ENCODE results near the gene ASXL2. TPM values are rescaled to one million over a fixed set of nuclear protein-coding genes. Genes with fewer than 3 reads are reported as not detected.

ASXL2 gene
- total RNA-seq, 4 donors from 2014 or later, result 4.6 to 29.7 (median 10.6) TPM

- Histone ChIP-seq H3K9me3 (no peaks in the 10 kb centered on the region), H3K36me3 (no peaks in the 10 kb centered on the region), H3K4me3 (no peak overlapping the region), H3K4me1 (no peaks in the 10 kb centered on the region), H3K27me3 (no peaks in the 10 kb centered on the region), H3K27ac (no peak overlapping the region)
- DNase-seq, result no peak
- intact Hi-C loops (cut with DNase I; ENCODE audit: low total_unique reads), result no loop called here
- no peak for TF ChIP-seq CTCF (IDR thresholded peaks at IDR 0.05)
- TF ChIP-seq POLR2A (IDR thresholded peaks at IDR 0.05), result no peak
Observed at GRCh38 chr2:25845843-25846505, 32.3 kb downstream of the ASXL2 start.

- no peaks in the 10 kb centered on the region for H3K9me3 ChIP-seq
- TF ChIP-seq POLR2A (IDR thresholded peaks at IDR 0.05) (no peak), CTCF (IDR thresholded peaks at IDR 0.05) (no peak)
- H3K4me1 ChIP-seq, result no peaks in the 10 kb centered on the region
- H3K36me3 ChIP-seq, result no peaks in the 10 kb centered on the region
- no peak overlapping the region for H3K4me3 ChIP-seq
- no peaks in the 10 kb centered on the region for H3K27me3 ChIP-seq
- H3K27ac ChIP-seq, result no peak overlapping the region
- DNase-seq, result no peak
- intact Hi-C loops (cut with DNase I; ENCODE audit: low total_unique reads), result no loop called here
Observed at GRCh38 chr2:25844089-25844488, 34.2 kb downstream of the ASXL2 start.

- intact Hi-C loops (cut with DNase I; ENCODE audit: low total_unique reads), result no loop called here
- Histone ChIP-seq H3K9me3 (no peaks in the 10 kb centered on the region), H3K4me1 (no peaks in the 10 kb centered on the region), H3K4me3 (no peak overlapping the region), H3K27me3 (no peaks in the 10 kb centered on the region), H3K27ac (no peak overlapping the region), H3K36me3 (no peaks in the 10 kb centered on the region)
- TF ChIP-seq CTCF (IDR thresholded peaks at IDR 0.05), result no peak
- no peak for TF ChIP-seq POLR2A (IDR thresholded peaks at IDR 0.05)
- DNase-seq, result no peak
Observed at GRCh38 chr2:25842155-25842554, 36.1 kb downstream of the ASXL2 start.

- DNase-seq, result no peak
- H3K4me3 ChIP-seq, result no peak overlapping the region
- no peaks in the 10 kb centered on the region for H3K27me3 ChIP-seq
- H3K9me3 ChIP-seq, result no peaks in the 10 kb centered on the region
- TF ChIP-seq CTCF (IDR thresholded peaks at IDR 0.05) (no peak), POLR2A (IDR thresholded peaks at IDR 0.05) (no peak)
- no peak overlapping the region for H3K27ac ChIP-seq
- no peaks in the 10 kb centered on the region for H3K4me1 ChIP-seq
- intact Hi-C loops (cut with DNase I; ENCODE audit: low total_unique reads), result no loop called here
- H3K36me3 ChIP-seq, result no peaks in the 10 kb centered on the region
Observed at GRCh38 chr2:25838152-25838756, 40.0 kb downstream of the ASXL2 start.

- intact Hi-C loops (cut with DNase I; ENCODE audit: low total_unique reads), result no loop called here
- TF ChIP-seq POLR2A (IDR thresholded peaks at IDR 0.05) (no peak), CTCF (IDR thresholded peaks at IDR 0.05) (no peak)
Observed at GRCh38 chr2:25835906-25836305, 42.4 kb downstream of the ASXL2 start.

More at GRCh38 chr2:25835906-25836305, 42.4 kb downstream of the ASXL2 start:
- DNase-seq, result no peak
- Histone ChIP-seq H3K36me3 (no peaks in the 10 kb centered on the region), H3K4me3 (no peak overlapping the region), H3K9me3 (no peaks in the 10 kb centered on the region), H3K27ac (no peak overlapping the region), H3K4me1 (no peaks in the 10 kb centered on the region), H3K27me3 (no peaks in the 10 kb centered on the region)
